GM18511 (cell line): ENCODE data around the gene PJVK.

Experiments
- ATAC-seq: cut with Tn5 transposase; IDR thresholded peaks from one replicate; pipeline ENCODE4 v1.9.1; 2021; ENCODE audit warnings: mild to moderate bottlenecking, moderate library complexity; ENCODE audit not compliant: unreplicated experiment

Gene PJVK

DNA sequence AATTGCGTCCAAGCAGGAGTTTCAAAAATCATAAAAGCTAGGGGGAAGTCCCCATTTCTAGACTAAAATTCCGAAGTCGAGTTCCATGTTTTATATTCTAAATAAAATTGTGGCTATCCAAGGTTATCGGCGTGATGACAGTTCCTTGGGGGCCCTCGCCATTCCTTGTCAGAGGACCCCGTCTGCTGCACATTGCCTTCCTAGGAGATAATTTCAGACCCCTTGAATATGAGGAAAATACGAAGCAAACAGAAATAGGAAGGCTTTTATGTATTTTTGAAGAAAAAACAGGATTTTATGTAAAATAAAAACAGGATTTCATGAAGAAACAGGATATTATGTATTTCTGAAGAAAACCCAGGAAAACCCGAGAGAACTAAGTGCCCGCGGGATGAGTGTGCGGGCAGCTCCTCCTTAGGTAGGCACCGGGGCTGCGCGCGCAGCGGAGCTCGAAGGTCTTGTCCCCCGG, 28.6 kb downstream of the PJVK start:
- ATAC-seq: no peak

DNA sequence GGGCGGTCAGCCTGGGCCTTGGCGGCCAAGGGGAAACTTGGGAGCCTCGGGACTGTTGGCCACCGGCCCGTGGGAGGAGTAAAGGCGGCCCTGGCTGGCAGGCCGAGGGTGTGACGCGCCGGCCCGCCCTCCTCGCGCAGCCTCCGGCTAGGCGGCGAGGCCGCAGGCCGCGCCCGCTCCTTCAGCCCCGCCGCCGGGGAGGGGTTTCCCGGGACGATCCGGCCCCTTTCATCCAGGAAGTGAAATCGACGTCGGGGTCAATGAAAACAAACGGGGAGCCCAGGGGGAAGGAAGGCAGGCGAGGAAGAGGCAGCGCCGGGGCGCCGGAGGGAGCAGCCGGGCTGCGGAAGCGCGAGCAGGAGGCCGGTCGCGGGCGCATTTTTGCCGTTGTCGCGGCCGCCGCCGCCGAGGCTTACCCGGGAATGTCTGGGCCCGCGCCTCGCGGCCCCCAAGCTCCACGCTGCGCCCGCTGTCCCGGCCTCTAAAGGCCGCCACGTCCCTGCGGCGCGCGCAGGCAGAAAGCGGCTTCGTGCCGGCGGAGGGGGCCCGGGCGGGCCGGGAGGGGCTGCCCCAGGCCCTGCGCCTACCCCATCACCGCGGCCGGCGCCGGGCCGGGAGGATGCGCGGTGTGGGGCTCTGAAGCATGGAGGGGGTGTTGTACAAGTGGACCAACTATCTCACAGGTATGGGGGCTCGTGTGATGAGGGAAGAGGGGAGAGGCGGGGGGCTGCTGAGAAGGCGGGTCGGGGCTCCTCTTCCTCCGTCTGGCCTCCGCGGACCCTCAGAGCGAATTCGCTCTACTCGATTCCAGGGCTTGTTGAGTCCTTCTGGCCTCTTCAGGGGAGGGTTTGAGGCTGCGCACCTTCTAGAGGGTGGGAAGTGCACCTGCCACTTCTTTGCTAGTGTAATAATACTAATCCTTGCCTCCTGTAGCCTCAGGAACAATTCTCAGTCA, 29.3 kb downstream of the PJVK start, which contains the start of gene PLEKHA3:
PLEKHA3 (plus strand) TSS at position 231 of the 955 bp plus-strand sequence; CDS start at position 644, 413 bp downstream.
- ATAC-seq: peak; percentile 63

DNA sequence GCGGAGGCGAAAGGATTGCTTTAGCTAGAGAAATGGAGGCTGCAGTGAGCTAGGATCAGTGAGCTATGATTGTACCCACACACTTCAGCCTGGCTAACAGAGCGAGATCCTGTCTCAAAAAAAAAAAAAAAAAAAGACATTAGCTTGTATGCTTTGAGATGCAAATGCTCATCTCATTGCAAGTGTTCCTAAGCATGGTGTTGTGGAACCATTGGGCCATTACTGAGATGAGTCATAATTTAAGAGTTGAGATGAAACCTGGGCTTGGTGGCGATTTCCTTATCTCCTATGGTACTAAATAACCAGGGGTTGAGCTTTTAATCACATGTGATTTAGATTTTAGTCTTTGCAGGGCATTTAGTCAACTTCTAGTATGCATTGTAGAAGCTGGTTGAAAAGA, 31.3 kb downstream of the PJVK start:
- peak; percentile 40 for ATAC-seq

- no peak for ATAC-seq
Observed at GRCh38 chr2:178484245-178485041, 33.3 kb downstream of the PJVK start.

GRCh38 chr2:178485356-178485755, 34.2 kb downstream of the PJVK start:
- ATAC-seq: no peak

DNA sequence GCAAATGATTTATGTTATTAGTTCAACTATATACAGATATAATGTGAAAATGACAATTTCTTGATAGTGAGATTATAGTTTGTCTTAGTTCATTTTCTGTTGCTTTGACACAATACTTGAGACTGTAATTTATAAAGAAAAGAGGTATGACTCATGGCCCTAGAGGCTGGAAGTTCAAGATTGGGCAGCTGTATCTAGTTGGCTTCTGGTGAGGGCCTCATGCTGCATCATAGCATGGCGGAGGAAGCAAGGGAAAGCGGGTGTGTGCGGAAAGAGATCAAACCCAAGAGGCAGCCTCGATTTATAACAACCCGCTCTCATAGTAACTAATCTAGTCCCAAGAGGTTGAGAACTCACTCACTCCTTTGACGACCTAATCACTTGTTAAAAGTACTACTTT, 40.4 kb downstream of the PJVK start:
- ATAC-seq: no peak

- ATAC-seq: no peak
Observed at GRCh38 chr2:178496049-178496448, 44.9 kb downstream of the PJVK start.

GRCh38 chr2:178498137-178498536, 47.0 kb downstream of the PJVK start:
- ATAC-seq: no peak

GRCh38 chr2:178499640-178500039, 48.5 kb downstream of the PJVK start:
- no peak for ATAC-seq

DNA sequence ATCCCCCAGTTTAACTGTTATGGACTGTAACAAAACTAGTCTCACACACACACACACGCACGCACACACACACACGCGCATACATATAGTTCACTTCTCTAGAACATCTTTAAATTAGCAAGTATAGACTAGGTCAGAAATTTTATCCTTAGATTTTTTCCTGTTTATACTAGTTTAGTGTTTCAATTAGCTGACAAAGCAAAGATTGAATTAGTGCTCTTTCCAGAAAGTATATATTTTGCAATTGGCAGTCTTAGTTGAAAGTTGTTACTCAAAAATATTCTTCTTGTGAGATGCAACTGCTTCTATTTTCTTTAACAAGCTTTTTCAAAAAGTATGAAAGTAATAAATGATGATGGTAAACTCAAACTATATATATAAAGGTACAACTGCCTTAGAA, 51.6 kb downstream of the PJVK start:
- ATAC-seq: no peak

- no peak for ATAC-seq
Observed at GRCh38 chr2:178506101-178506500, 54.9 kb downstream of the PJVK start.

DNA sequence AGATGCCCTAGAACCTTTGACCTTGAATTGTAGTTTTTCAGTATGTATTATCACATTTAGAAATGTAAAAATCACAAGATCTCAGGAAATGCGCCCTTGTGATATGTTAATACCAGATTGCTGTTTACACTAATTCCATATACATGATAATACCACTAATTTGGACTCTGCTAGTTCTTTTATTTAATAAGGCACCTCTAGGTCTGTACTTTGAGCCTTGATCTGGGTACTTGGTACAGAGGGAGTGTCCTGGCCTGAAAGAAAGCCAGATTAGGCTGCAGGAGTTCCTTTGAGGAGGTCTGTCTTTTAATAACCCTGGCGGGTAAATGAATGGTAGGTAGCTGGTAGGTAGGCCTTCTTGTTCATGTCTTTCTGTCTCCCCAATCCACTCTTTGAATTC, 55.3 kb downstream of the PJVK start:
- no peak for ATAC-seq

DNA sequence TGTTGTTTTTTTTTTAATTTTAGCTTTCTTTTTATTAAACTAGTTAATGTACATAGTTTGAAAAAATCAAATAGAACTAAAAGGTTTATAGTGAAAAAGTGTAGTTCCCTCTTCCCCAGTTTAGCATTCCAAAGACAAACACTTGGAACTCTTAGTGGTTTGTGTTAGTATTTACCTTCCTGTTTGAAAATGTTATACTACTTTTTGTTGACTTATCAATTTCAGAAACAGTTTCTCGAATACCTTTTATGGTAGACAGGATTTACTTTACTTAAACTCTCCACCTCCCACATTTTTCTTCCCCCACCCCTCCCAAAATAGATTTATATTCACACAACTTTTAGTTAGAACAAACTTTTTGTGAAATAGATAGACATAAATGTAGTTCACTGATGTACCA, 55.8 kb downstream of the PJVK start:
- ATAC-seq: no peak

DNA sequence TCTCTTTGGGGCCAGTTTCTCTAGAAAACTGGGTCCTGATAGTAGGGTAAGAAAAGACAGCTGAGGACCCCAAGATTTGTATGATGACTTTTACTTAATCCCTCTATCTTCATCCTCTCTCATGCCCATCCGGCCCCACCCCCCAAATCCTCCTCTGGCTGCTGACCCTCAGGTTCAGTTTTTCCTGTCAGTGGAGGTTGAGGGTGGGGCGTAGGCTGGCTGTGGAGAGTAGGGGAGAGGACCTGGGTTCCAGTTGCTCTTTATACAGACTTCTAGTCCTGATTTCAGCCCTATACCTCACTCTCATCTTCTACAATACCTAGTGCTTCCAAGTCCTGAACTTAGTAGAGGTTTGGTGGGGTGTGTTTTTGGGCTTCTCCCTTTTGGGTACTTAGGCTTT, 57.5 kb downstream of the PJVK start:
- ATAC-seq: no peak

DNA sequence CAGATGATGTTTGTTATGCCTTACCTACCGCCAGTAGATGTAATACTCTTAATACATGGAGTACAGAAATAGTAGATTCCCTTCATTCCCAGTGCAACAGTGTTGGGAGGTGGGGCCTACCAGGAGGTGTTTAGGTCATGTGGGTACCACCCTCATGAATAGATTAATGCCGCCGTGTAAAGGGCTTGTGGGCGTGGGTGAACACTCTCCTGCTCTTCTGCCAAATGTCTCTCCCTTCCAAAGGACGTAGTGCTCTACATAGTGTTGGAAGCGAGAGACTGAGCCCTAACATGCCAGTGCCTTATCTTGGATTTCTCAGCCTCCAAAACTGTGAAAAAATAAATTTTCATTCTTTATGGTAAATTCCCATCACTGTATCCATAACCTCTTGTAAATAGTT, 59.2 kb downstream of the PJVK start:
- ATAC-seq: no peak
